Activated naive CD4-positive, alpha-beta T cell treated with Interleukin-2 at 50 U/mL for 16 hours (primary cell): ENCODE measurements around the gene EIF1.

Experiments
- DNase-seq: peaks from one replicate; pipeline ENCODE4 v3.0.0-alpha.2; 2020

EIF1 gene

DNA sequence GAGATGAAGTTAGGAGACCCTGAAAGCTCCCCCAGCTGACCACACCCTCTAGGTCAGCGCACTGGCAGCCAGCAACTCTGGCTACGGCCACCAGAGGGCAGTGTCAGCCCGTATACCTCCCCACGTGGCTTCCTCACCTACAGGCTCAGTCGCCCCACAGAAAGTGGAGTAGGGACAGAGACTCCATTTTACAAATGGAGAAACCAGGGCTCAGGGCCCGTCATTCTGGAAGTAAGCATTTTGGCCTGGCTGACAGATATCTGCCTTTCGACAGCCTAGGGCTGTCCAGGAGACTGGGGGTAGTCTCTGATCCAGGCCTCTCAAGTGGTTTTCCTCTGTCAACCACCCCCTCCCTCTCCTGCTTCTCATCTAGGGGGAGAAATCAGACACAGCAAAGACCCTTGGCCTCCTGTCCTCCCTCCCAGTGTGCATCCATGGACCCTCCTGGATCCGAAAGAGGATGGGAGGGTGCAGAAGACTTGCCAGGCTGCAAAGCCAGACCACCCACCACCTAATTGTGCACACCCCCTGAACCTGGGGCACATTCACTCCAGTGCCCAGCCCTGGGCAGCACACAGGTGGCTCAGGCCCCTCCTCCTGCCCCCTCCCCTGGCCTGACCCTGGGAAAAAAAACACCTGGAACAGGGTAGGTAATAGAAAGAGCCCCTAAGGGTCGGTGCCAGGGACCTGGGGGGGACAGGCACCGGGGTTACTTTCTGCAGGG is 49.6 kb downstream of the EIF1 start:
- DNase-seq, result peak; percentile 84

DNA sequence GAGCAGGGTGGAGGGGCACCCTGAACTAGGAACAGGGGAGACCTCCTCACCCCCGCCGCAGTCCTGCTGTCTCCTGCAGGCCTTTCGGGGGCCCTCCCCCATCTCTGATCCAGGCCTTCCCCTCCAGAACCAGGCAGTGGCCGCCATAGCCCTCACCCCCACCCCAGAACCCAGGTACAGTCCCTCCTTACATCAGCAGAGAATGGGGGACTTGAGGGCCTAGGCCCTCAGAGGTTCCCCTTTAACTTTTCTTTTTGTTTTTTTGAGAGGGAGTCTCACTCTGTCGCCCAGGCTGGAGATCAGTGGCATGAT is 50.1 kb downstream of the EIF1 start:
- no peak for DNase-seq

DNA sequence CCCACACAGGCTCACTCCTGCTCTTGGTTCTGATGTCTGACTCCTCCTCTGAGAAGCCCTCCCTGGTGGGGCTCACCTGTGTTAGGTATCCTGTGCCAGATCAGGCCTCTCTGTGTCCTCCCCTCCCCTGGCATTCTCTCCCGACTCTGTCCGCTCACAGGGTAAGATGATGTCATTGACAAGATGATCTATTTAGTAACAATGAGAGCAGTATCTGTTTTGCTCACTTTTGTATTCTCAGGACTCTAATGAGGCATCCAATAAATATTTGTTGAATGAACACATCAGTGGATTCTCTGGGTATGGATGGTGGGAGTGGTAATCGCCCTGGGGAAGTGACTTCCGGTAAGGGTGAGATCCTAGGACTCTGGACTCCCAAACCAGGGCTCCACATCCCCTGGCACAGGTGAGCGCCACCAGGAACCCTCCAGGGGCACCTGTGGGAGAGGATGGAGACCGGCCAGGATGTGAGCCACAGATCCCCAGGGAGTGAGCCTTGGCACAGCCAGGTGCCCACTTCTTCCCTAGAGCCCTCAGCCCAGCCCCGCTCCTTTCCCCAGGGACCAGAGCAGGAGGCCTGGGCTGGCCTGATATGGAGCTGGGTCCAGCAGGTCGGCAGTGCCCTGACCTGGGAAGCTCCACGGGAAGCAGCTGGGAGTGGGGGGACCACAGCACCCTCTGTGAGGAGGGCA is 51.1 kb downstream of the EIF1 start:
- DNase-seq, result no peak

DNA sequence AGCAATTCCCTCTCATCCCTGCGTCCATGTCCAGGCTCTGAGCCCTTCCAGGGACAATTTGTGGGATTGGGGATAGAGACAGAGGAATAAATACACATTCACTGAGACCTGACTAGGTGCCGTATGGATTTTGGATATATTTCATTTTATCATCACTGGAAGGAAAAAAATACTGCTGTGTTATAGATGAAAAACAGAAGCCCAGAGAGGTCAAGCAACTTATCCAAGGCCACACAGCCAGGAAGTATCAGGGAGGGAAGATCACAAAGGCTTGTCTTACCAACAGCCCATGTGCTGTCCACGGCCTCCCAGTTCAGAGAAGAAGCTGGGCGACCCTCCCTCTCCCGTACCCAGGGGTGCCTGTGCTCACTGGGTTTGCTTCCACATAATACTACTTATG is 51.8 kb downstream of the EIF1 start:
- DNase-seq, result no peak

GRCh38 chr17:41741709-41742108 is 53.0 kb downstream of the EIF1 start:
- DNase-seq, result no peak
